Measurements from ENCODE around the gene RNF149. TPM values are rescaled to one million over a fixed set of nuclear protein-coding genes. Genes with fewer than 3 reads are reported as not detected.

Gene RNF149
- polyA plus RNA-seq, 1 donor = 72.1 TPM

- DNase-seq = no peak
Observed at GRCh38 chr2:101297383-101297782, 11.1 kb downstream of the RNF149 start.

DNA sequence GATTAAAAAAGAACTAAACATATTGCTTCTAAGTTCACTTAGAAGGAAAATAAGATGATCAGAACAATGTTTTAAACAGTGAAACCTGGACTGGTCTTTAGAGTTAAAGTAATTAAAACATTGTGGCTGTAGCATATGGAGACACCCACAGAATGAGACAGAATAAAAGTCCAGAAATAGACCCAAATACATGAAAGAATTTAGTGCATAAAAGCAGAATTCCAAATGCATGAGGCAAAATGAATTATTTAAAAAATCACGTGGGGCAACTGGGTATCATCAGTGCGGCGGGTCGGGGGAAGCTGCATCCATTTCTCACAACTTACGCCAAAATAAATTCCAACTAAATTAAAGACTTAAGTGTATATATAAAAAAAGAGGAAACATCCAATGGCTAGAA lies 12.1 kb downstream of the RNF149 start:
- DNase-seq = no peak

DNA sequence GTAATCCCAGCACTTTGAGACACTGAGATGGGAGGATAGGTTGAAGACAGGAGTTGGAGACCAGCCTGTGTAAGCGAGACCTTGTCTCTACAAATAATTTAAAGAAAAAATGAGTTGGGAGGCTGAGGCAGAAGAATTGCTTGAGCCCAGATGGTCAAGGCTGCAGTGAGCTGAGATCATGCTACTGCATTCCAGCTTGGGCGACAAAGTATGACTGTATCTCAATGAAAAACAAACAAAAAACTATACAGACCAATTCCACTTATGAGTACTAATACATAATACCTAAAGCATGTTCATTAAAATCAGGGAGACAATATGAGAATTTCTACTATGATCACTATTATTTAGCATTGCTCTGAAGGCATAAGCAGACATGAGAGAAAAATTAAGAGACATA lies 12.6 kb downstream of the RNF149 start:
- DNase-seq = no peak

GRCh38 chr2:101294861-101295260 lies 13.6 kb downstream of the RNF149 start:
- DNase-seq = no peak

DNA sequence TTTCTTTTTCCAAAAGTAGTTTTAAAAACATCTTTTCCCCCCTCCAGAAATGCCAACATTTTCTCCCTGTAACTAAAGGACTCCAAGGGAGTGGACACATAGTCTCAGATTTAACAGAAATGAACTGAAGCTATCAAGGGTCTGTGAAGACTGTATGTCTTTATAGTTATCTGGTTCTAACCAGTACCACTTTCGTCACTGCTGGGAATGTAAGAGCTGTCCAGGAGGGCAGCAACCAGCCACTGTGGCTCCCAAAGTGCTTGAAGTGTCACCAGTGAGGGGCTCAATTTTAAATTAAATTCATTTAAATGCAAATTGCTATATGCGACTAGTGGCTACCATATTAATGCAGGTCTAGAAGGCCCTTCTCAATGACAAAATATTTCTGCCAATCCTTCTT lies 15.0 kb downstream of the RNF149 start:
- no peak for DNase-seq

DNA sequence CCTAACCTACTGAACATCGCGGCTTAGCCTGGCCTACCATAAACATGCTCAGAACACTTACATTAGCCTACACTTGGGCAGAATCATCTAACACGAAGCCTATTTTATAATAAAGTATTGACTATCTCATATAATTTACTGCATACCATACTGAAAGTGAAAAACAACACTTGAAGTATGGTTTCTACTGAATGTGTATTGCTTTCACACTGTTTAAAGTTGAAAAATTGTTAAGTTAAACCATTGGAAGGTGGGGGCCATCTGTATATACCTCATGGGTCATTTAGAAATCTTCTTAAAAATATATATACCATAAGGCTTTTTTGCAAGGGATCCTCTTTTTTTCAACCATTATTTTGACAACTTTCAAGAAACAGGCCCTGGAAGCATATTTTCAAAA lies 16.5 kb downstream of the RNF149 start:
- DNase-seq = no peak

GRCh38 chr2:101290711-101291110 lies 17.8 kb downstream of the RNF149 start:
- no peak for DNase-seq

- DNase-seq = no peak
Observed at GRCh38 chr2:101287303-101287702, 21.2 kb downstream of the RNF149 start.

DNA sequence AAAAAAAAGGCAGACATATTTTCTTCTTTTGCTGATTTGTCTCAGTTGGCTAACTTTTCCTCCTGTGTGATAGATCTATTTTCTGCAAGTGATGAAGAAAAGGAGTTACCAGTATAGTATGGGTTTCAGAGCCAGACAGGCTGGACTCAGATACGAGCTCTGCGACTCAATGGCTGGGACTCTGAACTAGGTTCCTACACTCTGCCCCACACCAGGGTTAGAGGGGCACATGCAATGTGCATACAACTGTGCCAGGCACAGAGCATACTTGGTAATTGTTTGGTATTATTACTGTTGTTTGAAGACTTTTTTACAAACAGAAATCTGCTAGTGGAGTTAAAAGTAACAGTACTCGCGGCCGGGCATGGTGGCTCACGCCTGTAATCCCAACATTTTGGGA lies 21.8 kb downstream of the RNF149 start:
- DNase-seq = no peak

GRCh38 chr2:101282980-101283379 lies 25.5 kb downstream of the RNF149 start:
- DNase-seq = no peak

DNA sequence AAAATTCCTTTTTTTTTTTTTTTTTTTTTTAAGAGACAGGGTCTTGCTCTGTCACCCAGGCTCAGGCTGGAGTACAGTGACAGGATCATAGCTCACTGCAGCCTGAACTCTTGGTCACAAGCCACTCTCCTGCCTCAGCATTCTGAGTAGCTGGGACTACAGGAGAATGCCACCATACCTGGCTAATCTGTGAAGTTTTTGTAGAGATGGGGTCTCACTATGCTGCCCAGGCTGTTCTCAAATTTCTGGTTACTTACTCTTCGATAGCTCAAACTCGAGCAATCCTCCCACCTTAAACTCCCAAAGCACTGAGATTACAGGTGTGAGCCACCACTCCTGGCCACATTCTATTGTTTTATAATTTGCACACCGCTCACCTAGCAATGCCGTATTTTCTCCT lies 27.0 kb downstream of the RNF149 start:
- no peak for DNase-seq

DNA sequence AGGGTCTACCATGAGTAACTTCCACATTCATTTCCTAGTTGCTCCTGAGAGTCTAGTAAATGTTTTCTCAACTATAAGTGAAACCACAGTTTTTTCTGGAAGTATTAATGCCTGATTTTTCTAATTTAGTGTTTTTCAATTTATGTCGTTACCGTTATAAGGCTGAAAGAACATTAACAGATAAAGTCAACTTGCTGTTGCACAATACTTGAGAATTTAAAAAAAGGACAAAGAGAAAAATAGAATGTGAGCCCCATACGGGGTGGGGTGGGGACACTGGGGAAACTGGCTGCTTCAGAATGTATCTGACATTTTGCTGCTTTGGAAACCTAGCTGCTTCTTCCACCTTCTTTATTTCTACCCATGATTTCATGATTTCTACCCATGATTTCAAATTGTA lies 29.6 kb downstream of the RNF149 start:
- DNase-seq = no peak

- no peak for DNase-seq
Observed at GRCh38 chr2:101277111-101277510, 31.4 kb downstream of the RNF149 start.

- no peak for DNase-seq
Observed at GRCh38 chr2:101274142-101274541, 34.4 kb downstream of the RNF149 start.

- DNase-seq = no peak
Observed at GRCh38 chr2:101273056-101273455, 35.4 kb downstream of the RNF149 start.

DNA sequence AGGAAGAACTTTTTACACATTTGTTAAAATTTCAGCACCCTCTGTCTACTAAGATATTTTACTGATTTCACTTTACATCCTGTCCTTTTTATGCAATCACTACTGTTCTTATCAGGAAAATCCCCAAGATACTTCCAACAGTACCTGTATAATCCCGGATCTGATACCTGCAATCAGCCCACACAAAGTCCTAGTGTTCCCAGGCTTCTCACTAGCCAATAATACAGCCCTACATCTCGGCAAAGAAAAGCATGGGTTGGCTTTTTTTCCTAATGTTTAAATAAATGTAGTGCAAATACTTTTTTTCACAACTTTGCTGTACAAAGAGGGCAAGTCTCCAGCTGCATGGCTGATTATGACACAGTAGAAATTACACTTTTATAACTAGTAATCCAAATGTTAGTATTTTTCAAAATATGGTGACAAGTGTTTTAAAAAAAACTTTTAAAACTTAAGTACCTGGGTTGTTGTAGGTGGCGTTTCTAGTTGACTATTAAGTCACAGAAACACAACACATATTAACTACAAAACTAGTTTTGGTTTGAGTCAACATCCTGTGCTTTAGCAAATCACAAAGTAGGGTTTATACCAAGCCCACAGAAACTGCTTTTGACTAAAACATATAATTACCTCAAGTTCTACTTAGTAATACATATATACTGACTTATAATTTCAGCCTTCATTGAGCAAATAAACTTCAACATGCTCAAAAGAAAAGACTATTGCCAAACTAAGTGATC lies 36.3 kb downstream of the RNF149 start:
- DNase-seq = no peak

DNA sequence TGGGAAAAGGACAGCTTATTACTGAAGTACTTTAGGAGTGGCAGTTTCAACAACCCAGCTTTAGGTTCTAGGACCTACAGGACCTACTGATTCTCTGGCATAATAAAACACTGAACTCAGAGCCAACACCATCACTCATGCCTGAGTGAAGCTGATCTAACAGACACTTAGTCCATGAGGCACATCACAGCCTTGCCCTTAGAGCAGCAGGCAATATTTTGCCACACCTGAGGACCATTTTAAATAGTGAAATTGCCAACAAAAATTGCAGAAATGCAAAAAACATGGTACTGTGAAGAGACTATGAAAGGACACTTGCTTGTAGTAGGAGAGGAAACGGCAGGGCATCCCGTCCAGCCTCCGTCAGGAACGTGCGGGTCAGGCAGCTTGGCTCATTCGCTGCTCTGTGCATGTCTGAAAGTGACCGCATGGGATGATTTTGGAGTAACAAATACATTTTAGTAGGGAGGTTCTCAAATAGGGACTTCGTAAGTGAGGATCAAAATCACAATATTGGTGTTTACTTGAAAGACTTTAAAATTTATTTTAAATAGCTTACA lies 37.7 kb downstream of the RNF149 start:
- no peak for DNase-seq

DNA sequence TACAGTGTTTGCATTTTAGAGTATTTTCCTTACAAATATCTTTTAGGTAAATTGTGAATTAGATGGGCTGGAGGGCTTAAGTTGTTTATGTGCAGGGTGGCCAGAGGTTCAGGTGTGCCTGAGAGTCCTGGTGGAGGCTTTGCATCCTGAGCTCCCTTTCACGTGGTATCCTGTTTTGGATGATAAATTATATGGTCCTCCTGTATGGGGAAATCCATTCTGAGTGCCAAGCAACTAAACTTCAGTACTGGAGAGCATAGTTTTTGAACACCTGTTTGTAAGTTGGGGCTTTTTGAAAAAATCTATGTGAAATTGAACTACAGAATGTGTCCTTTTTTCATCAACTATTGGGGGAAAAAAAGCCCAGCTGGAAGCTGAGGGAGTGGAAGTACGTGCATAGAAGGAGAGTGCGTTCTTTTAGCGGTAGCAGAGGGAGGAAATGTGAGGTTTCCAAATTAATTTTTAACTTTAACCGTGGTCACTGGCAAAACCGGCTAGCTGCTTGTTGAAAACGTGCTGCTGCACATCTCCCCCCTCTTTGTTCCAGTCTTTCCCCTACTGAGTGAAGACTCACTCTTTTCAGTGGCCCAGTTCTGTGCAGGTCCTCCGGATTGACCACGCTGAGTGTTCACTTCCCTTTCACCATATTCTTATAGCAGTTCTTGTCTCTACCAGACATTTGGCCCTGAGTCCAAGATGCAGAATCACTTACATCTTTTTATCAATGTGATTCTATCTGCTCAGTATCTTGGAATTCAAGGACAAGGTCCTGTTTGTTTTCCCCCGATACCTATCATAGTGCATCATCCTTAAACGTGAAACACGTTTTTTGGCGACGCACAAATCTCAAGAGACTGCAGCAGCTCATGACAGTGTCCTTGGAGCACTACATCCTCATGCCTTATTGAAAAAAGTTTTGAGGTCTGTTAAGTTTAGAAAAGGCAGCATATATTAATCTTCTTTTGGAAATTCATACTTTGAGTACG lies 40.5 kb downstream of the RNF149 start:
- peak; percentile 34 for DNase-seq

- DNase-seq = no peak
Observed at GRCh38 chr2:101265893-101266499, 42.5 kb downstream of the RNF149 start.

- no peak for DNase-seq
Observed at GRCh38 chr2:101264360-101264939, 44.1 kb downstream of the RNF149 start.

DNA sequence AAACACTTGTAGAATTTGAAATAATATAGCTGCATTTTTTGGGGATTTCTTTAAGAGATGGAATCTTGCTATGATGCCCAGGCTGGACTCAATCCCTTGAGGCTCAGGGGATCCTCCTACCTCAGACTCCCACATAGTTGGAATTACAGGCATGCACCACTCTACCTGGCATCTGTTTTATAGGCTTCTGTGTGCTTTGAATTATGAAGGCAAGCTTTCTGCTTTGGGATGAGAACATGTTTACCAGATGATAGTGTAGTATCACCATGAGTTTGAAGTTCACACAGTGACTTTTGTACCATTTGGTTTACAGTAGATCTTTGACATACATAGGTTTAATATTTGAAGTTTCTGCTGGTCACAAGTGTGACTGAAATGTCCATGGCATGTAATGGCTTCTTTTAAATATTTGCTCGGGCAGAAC lies 45.1 kb downstream of the RNF149 start:
- DNase-seq = no peak

- DNase-seq = no peak
Observed at GRCh38 chr2:101262142-101262541, 46.4 kb downstream of the RNF149 start.
